ENCODE measurements around the gene SC5D.

Gene SC5D

GRCh38 chr11:121310908-121311307 is 18.3 kb downstream of the SC5D start:
- no peak for DNase-seq (ENCODE audit: extremely low read depth, low read depth)
- TF ChIP-seq CTCF (IDR thresholded peaks at IDR 0.05; ENCODE audit: low read depth, low read length, missing control alignments) = no peak
- H3K4me3 ChIP-seq (replicated peaks; ENCODE audit: low read depth, low read length) = no peak overlapping the region

- no peak for TF ChIP-seq CTCF (IDR thresholded peaks at IDR 0.05; ENCODE audit: low read depth, low read length, missing control alignments)
- DNase-seq (ENCODE audit: extremely low read depth, low read depth) = no peak
- no peak overlapping the region for H3K4me3 ChIP-seq (replicated peaks; ENCODE audit: low read depth, low read length)
These were observed 18.8 kb downstream of the SC5D start for GRCh38 chr11:121311373-121311772.

GRCh38 chr11:121312483-121312882 is 19.9 kb downstream of the SC5D start:
- no peak overlapping the region for H3K4me3 ChIP-seq (replicated peaks; ENCODE audit: low read depth, low read length)
- no peak for DNase-seq (ENCODE audit: extremely low read depth, low read depth)
- no peak for TF ChIP-seq CTCF (IDR thresholded peaks at IDR 0.05; ENCODE audit: low read depth, low read length, missing control alignments)

- DNase-seq (ENCODE audit: extremely low read depth, low read depth) = peak; percentile 49
- peak; percentile 76 for TF ChIP-seq CTCF (IDR thresholded peaks at IDR 0.05; ENCODE audit: low read depth, low read length, missing control alignments)
These were observed 26.6 kb downstream of the SC5D start for GRCh38 chr11:121318848-121319834.

GRCh38 chr11:121321614-121322243 is 29.2 kb downstream of the SC5D start:
- H3K4me3 ChIP-seq (replicated peaks; ENCODE audit: low read depth, low read length) = no peak overlapping the region
- no peak for DNase-seq (ENCODE audit: extremely low read depth, low read depth)
- peak; percentile 14 for TF ChIP-seq CTCF (IDR thresholded peaks at IDR 0.05; ENCODE audit: low read depth, low read length, missing control alignments)

More at GRCh38 chr11:121318848-121319834, 26.6 kb downstream of the SC5D start:
- no peak overlapping the region for H3K4me3 ChIP-seq (replicated peaks; ENCODE audit: low read depth, low read length)

- DNase-seq (ENCODE audit: extremely low read depth, low read depth) = no peak
- TF ChIP-seq CTCF (IDR thresholded peaks at IDR 0.05; ENCODE audit: low read depth, low read length, missing control alignments) = no peak
- no peak overlapping the region for H3K4me3 ChIP-seq (replicated peaks; ENCODE audit: low read depth, low read length)
These were observed 30.6 kb downstream of the SC5D start for GRCh38 chr11:121323046-121323607.

Measured in HFF-Myc (cell line).